Activated CD4-positive, alpha-beta T cell treated with anti-CD3 and anti-CD28 coated beads, Interleukin-2, amount 10 ng/mL, durations not matched to agents 7 days and 5 days (primary cell): ENCODE results near the gene GNG4. TPM values are rescaled to one million over a fixed set of nuclear protein-coding genes. Genes with fewer than 3 reads are reported as not detected.
A peak's percentile ranks its signal among the peaks of the same experiment; 100 is the strongest.
"Not testable (repeated sequence)": the region's sequence is repeated elsewhere in the genome, so short reads cannot be mapped to it uniquely, and the experiment has no call there.

Experiments used
- CTCF ChIA-PET: fragments of 350-600 bp; sonication (Branson Sonifier 250); formaldehyde crosslinking; loops from one replicate; lab custom pipeline; 2021; ENCODE audit warnings: antibody characterized with exemption; lab: Charles Lee
- POLR2A ChIA-PET: fragments of 350-600 bp; sonication (Branson Sonifier 250); formaldehyde crosslinking; loops from one replicate; lab custom pipeline; 2021; ENCODE audit warnings: antibody characterized with exemption; lab: Charles Lee
- DNase-seq: peaks from one replicate; pipeline ENCODE4 v3.0.0-alpha.2; 2020
- H3K27ac Mint-ChIP-seq: one replicate; pipeline ENCODE4 v1.8.0; 2021; ENCODE audit warnings: mild to moderate bottlenecking, moderate library complexity, mixed read lengths
- H3K27me3 Mint-ChIP-seq: one replicate; pipeline ENCODE4 v1.8.0; 2021; ENCODE audit warnings: mixed read lengths
- H3K36me3 Mint-ChIP-seq: one replicate; pipeline ENCODE4 v1.8.0; 2021; ENCODE audit warnings: low read depth, mixed read lengths
- H3K4me1 Mint-ChIP-seq: one replicate; pipeline ENCODE4 v1.8.0; 2021; ENCODE audit warnings: mixed read lengths
- H3K4me3 Mint-ChIP-seq: one replicate; pipeline ENCODE4 v1.8.0; 2021; ENCODE audit warnings: mild to moderate bottlenecking, moderate library complexity, mixed read lengths
- H3K9me3 Mint-ChIP-seq: one replicate; pipeline ENCODE4 v1.8.0; 2021; ENCODE audit warnings: mixed read lengths
- total RNA-seq, 2 experiments: library from RNA; stranded (reverse); gene quantifications; one replicate each; pipeline ENCODE4 v1.2.3, GENCODE V29; 2021

The GNG4 gene
- total RNA-seq, 2 experiments from 2014 or later: 0.37 to 0.42 TPM

DNA sequence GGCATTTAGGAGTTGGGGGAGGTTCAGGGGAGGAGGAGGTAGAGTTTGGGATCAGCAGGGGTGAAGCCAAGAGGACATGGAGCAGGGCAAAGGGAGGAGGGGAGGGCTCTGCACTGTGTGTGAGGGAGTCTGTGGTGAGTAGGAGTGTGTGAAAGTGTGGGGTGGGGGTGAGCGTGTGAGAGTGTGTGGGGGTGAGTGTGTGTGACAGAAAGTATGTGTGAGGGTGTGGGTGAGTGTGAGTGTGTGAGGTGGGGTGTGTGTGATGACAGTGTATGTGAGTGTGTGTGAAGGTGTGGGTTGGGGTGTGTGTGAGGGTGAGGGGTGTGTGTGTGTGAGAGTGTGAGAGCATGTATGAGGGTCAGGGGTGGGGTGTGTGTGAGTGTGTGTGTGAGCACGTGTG is 62.6 kb downstream of the GNG4 start:
- peaks cover 2% of the 10 kb centered on the region for H3K36me3 Mint-ChIP-seq
- H3K9me3 Mint-ChIP-seq: peaks cover 23% of the 10 kb centered on the region
- H3K27ac Mint-ChIP-seq: no peak overlapping the region
- peaks cover 37% of the 10 kb centered on the region for H3K27me3 Mint-ChIP-seq
- POLR2A ChIA-PET: no interaction called here
- H3K4me1 Mint-ChIP-seq: no peaks in the 10 kb centered on the region
- DNase-seq: no peak
- CTCF ChIA-PET: no interaction called here
- no peak overlapping the region for H3K4me3 Mint-ChIP-seq

DNA sequence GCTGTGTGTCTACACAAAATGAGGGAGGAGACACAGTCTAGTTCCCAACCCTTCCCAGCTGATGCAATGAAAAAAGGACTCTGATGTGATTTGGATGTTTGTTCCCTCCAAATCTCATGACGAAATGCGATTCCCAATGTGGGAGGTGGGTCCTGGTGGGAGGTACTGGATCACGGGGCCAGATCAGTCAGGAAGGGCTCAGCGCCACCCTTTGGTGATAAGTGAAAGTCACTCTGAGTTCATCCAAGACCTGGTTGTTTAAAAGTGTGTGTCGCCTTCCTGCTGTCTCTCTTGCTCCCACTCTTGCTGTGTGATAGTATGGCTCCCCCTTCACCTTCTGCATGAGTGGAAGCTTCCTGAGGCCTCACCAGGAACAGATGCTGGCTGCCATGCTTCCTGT is 63.2 kb downstream of the GNG4 start:
- Mint-ChIP-seq H3K27ac (no peak overlapping the region), H3K4me1 (no peaks in the 10 kb centered on the region), H3K4me3 (no peak overlapping the region), H3K36me3 (peaks cover 2% of the 10 kb centered on the region), H3K9me3 (peaks cover 18% of the 10 kb centered on the region), H3K27me3 (peaks cover 32% of the 10 kb centered on the region)
- CTCF ChIA-PET: no interaction called here
- POLR2A ChIA-PET: no interaction called here
- no peak for DNase-seq

DNA sequence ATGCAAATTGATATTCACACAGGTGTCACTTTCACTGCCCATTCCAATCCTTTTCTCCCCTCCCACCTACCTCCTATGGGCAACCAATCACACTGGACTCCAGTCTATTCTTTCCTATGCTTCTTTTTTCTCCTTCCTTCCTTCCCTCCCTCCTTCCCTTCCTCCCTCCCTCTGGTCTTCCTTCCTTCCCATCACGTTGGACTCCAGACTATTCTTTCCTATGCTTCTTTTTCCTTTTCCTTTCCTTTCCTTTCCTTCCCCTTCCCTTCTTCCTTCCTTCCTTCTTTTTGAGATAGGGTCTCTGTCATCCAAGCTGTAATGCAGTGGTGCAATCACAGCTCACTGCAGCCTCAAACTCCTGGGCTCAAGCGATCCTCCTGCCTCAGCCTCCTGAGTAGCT is 64.6 kb downstream of the GNG4 start:
- Mint-ChIP-seq H3K27ac (no peak overlapping the region), H3K4me1 (no peaks in the 10 kb centered on the region), H3K4me3 (no peak overlapping the region), H3K36me3 (peaks cover 2% of the 10 kb centered on the region), H3K27me3 (peaks cover 26% of the 10 kb centered on the region), H3K9me3 (peaks cover 18% of the 10 kb centered on the region)
- ChIA-PET CTCF (interaction anchor here (0.6 kb wide), 1 partner anchor 27 kb away, joined by 3 read pairs; no protein-coding TSS in a partner anchor), POLR2A (no interaction called here)
- no peak for DNase-seq

GRCh38 chr1:235583511-235584001 is 66.0 kb downstream of the GNG4 start:
- POLR2A ChIA-PET: no interaction called here
- DNase-seq: no peak
- H3K27ac Mint-ChIP-seq: no peak overlapping the region
- no peaks in the 10 kb centered on the region for H3K4me1 Mint-ChIP-seq
- no peak overlapping the region for H3K4me3 Mint-ChIP-seq
- peaks cover 13% of the 10 kb centered on the region for H3K9me3 Mint-ChIP-seq
- peaks cover 26% of the 10 kb centered on the region for H3K27me3 Mint-ChIP-seq
- CTCF ChIA-PET: interaction anchor here (1.7 kb wide), 1 partner anchor 16 kb away, joined by 3 read pairs; no protein-coding TSS in a partner anchor
- H3K36me3 Mint-ChIP-seq: peaks cover 1% of the 10 kb centered on the region

DNA sequence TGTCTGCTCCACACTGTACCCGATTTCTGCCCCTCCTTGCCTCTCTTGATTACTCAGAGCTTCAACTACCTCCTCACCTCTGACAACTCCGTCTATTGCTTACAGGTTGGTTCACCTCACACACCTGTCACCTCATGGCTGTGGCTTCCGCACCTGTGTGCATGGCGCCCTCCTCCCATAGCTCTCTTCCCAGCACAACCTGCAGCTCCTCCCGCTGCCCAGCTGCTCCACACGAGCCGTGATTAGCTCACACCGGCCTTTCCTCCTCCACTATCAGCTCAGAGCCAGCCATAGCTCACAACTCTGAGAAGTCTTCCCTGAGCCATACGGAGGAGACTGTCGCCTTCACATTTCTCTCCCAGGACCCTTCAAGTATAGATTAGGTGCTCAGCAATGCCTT is 67.5 kb downstream of the GNG4 start:
- no peak overlapping the region for H3K27ac Mint-ChIP-seq
- H3K9me3 Mint-ChIP-seq: peaks cover 9% of the 10 kb centered on the region
- DNase-seq: no peak
- H3K36me3 Mint-ChIP-seq: no peaks in the 10 kb centered on the region
- H3K4me1 Mint-ChIP-seq: no peaks in the 10 kb centered on the region
- CTCF ChIA-PET: interaction anchor here (1.7 kb wide), 1 partner anchor 18 kb away, joined by 3 read pairs; no protein-coding TSS in a partner anchor
- H3K27me3 Mint-ChIP-seq: peaks cover 26% of the 10 kb centered on the region
- H3K4me3 Mint-ChIP-seq: no peak overlapping the region
- POLR2A ChIA-PET: no interaction called here

- CTCF ChIA-PET: no interaction called here
- DNase-seq: no peak
- Mint-ChIP-seq H3K4me3 (no peak overlapping the region), H3K9me3 (peaks cover 5% of the 10 kb centered on the region), H3K27me3 (peaks cover 16% of the 10 kb centered on the region), H3K36me3 (no peaks in the 10 kb centered on the region), H3K4me1 (no peaks in the 10 kb centered on the region), H3K27ac (no peak overlapping the region)
- POLR2A ChIA-PET: no interaction called here
Measured at GRCh38 chr1:235579891-235580290, 69.7 kb downstream of the GNG4 start.

DNA sequence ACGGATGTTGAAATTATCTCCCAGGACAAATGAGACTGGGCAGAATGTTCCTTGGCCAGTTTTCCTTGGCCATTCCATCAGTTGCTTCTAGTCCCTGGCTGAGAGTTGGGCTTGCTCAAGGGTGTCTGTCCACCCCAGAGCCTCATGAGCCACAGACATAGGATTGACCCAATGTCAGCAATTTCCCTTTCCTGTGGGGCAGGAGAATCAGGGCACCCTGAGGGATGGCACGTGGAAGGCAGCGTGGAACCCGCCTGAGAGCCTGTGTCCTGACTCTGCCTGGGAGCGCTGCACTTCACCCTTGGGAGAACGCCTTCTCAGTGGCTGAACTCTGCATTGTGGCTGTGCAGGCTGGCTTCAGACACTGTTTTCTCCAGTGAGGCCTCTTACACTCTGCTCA is 74.0 kb downstream of the GNG4 start:
- Mint-ChIP-seq H3K27ac (no peak overlapping the region), H3K9me3 (peaks cover 3% of the 10 kb centered on the region), H3K36me3 (no peaks in the 10 kb centered on the region), H3K4me1 (no peaks in the 10 kb centered on the region), H3K27me3 (peaks cover 2% of the 10 kb centered on the region), H3K4me3 (no peak overlapping the region)
- no peak for DNase-seq
- POLR2A ChIA-PET: no interaction called here
- CTCF ChIA-PET: interaction anchor here (0.6 to 0.7 kb wide), 2 partner anchors 49 to 779 kb away, joined by 4 read pairs; no protein-coding TSS in a partner anchor

- Mint-ChIP-seq H3K27ac (no peak overlapping the region), H3K36me3 (no peaks in the 10 kb centered on the region), H3K9me3 (no peaks in the 10 kb centered on the region), H3K4me1 (no peaks in the 10 kb centered on the region), H3K27me3 (peaks cover 2% of the 10 kb centered on the region), H3K4me3 (no peak overlapping the region)
- no peak for DNase-seq
- POLR2A ChIA-PET: no interaction called here
- CTCF ChIA-PET: interaction anchor here (0.5 to 1.2 kb wide), 3 partner anchors 40 to 869 kb away, joined by 3 read pairs; no protein-coding TSS in a partner anchor
Measured at GRCh38 chr1:235573880-235574279, 75.7 kb downstream of the GNG4 start.

DNA sequence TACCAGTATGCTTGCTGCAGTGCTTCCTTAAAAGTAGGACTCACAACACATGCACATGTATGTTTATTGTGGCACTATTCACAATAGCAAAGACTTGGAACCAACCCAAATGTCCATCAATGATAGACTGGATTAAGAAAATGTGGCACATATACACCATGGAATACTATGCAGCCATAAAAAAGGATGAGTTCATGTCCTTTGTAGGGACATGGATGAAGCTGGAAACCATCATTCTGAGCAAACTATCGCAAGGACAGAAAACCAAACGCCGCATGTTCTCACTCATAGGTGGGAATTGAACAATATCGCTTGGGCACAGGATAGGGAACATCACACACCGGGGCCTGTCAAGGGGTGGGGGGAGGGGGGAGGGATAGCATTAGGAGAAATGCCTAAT is 76.6 kb downstream of the GNG4 start:
- H3K9me3 Mint-ChIP-seq, H3K4me1 Mint-ChIP-seq, POLR2A ChIA-PET, H3K27me3 Mint-ChIP-seq, H3K36me3 Mint-ChIP-seq, H3K27ac Mint-ChIP-seq, DNase-seq, H3K4me3 Mint-ChIP-seq: not testable (repeated sequence)
- CTCF ChIA-PET: interaction anchor here (0.8 to 1.3 kb wide), 2 partner anchors 26 to 103 kb away, joined by 3 read pairs; no protein-coding TSS in a partner anchor

DNA sequence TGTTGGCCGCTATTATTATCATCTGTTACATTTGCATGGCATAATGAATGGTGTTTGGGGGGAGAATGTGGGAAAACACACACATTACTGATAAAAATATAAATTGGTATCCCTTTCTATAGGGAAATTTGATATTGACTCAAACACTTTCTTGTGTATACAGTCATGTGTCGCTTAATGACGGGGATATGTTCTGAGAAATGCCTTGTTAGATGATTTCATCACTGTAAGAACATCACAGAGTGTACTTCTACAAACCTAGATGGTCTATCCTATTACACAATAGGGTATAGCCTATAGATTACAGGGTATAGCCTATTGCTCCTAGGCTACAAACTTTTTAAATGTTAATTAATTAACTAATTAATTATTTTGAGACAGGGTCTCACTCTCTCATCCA is 78.1 kb downstream of the GNG4 start:
- Mint-ChIP-seq H3K36me3 (peaks cover 2% of the 10 kb centered on the region), H3K27ac (no peak overlapping the region), H3K9me3 (no peaks in the 10 kb centered on the region), H3K4me3 (no peak overlapping the region), H3K4me1 (peaks cover 14% of the 10 kb centered on the region), H3K27me3 (peaks cover under 1% of the 10 kb centered on the region)
- CTCF ChIA-PET: interaction anchor here (1.0 kb wide), 1 partner anchor 55 kb away, joined by 3 read pairs; no protein-coding TSS in a partner anchor
- POLR2A ChIA-PET: no interaction called here
- no peak for DNase-seq

- POLR2A ChIA-PET: no interaction called here
- peak; percentile 42 for DNase-seq
- Mint-ChIP-seq H3K27ac (peak overlapping the region; percentile 84), H3K4me3 (no peak overlapping the region), H3K36me3 (peaks cover 2% of the 10 kb centered on the region), H3K4me1 (peaks cover 14% of the 10 kb centered on the region), H3K9me3 (no peaks in the 10 kb centered on the region), H3K27me3 (peaks cover 3% of the 10 kb centered on the region)
- CTCF ChIA-PET: interaction anchor here (0.6 kb wide), 1 partner anchor 526 kb away, joined by 3 read pairs; no protein-coding TSS in a partner anchor
Measured at GRCh38 chr1:235567812-235568503, 81.6 kb downstream of the GNG4 start.

DNA sequence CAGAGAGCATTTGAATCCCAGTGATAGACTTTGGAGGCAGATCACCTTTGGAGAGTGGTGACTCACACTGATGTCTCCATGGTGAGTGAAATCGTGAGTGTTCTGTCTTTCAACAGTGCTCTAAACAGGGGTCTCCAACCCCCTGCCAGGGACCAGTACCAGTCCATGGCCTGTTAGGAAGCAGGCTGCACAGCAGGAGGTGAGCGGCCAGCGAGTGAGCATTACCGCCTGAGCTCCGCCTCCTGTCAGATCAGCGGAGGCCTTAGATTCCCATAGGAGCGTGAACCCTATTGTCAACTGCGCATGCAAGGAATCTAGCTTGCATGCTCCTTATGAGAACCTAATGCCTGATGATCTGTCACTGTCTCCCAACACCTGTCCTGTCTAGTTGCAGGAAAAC is 83.5 kb downstream of the GNG4 start:
- peaks cover 2% of the 10 kb centered on the region for H3K36me3 Mint-ChIP-seq
- ChIA-PET CTCF (interaction anchor here (0.8 to 1.7 kb wide), 2 partner anchors 10 to 31 kb away, joined by 4 to 6 read pairs; no protein-coding TSS in a partner anchor), POLR2A (no interaction called here)
- H3K9me3 Mint-ChIP-seq: peaks cover 4% of the 10 kb centered on the region
- no peak overlapping the region for H3K27ac Mint-ChIP-seq
- H3K4me1 Mint-ChIP-seq: peaks cover 14% of the 10 kb centered on the region
- no peak overlapping the region for H3K4me3 Mint-ChIP-seq
- H3K27me3 Mint-ChIP-seq: peaks cover 8% of the 10 kb centered on the region
- no peak for DNase-seq

GRCh38 chr1:235563513-235564061 is 86.0 kb downstream of the GNG4 start:
- no peak for DNase-seq
- no peak overlapping the region for H3K4me3 Mint-ChIP-seq
- CTCF ChIA-PET: no interaction called here

More at GRCh38 chr1:235563513-235564061, 86.0 kb downstream of the GNG4 start:
- Mint-ChIP-seq H3K9me3 (peaks cover 4% of the 10 kb centered on the region), H3K27ac (no peak overlapping the region), H3K4me1 (peaks cover 14% of the 10 kb centered on the region), H3K36me3 (peaks cover 2% of the 10 kb centered on the region), H3K27me3 (peaks cover 11% of the 10 kb centered on the region)
- POLR2A ChIA-PET: no interaction called here
